ENCODE results near the gene PTPN1.

DNA sequence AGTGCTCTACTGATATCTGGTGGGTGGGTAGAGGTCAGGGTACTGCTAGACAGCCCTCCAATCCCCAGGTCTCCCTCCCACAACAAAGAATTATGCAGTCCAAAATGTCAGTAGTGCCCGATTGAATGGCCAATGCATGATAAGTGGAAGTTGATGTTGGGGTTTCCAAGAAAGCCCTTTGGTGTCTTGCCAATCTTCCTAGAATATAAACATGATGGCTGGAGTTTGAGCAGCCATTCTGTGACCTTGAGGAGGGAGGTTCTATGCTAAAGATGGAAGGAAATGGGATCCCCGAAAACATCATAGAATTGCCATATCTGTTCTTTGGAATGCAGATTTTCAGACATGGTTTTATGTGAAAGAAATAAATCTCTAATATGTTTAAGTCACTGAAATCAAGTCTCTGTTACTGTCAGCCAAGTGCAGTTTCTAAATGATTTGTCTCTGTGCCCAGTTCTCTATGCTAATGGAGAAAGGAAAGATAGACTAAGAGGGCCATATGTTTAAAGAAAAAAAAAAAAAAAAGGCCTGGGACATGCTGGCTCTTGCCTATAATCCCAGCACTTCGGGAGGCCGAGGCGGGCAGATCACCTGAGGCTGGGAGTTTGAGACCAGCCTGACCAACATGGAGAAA, 32.8 kb upstream of the PTPN1 start:
- TF ChIP-seq, protein P1, sequence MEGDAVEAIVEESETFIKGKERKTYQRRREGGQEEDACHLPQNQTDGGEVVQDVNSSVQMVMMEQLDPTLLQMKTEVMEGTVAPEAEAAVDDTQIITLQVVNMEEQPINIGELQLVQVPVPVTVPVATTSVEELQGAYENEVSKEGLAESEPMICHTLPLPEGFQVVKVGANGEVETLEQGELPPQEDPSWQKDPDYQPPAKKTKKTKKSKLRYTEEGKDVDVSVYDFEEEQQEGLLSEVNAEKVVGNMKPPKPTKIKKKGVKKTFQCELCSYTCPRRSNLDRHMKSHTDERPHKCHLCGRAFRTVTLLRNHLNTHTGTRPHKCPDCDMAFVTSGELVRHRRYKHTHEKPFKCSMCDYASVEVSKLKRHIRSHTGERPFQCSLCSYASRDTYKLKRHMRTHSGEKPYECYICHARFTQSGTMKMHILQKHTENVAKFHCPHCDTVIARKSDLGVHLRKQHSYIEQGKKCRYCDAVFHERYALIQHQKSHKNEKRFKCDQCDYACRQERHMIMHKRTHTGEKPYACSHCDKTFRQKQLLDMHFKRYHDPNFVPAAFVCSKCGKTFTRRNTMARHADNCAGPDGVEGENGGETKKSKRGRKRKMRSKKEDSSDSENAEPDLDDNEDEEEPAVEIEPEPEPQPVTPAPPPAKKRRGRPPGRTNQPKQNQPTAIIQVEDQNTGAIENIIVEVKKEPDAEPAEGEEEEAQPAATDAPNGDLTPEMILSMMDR (conservative IDR thresholded peaks at IDR 0.05; ENCODE audit: low read depth, low read length) = no peak
- no peak for TF ChIP-seq RCOR1 (IDR thresholded peaks at IDR 0.05; ENCODE audit: insufficient replicate concordance, low read length)
- TF ChIP-seq RAD21 (IDR thresholded peaks at IDR 0.05; ENCODE audit: low read length) = no peak
- TF ChIP-seq NFE2L2 (IDR thresholded peaks at IDR 0.05; ENCODE audit: low read depth, low read length) = no peak
